A549 (cell line): ENCODE measurements around the gene KIAA0513.

ENCODE experiments used
- BHLHE40 ChIP-seq: IDR thresholded peaks from 2 replicates; pipeline ENCODE4 v1.6.1; 2012; ENCODE audit warnings: low read depth, low read length, inconsistent platforms
- CTCF ChIP-seq: fragments of >200 bp; sonication (Bioruptor Twin); formaldehyde crosslinking; IDR thresholded peaks from 3 replicates; pipeline ENCODE4 v1.5.1; 2016
- E2F6 ChIP-seq: IDR thresholded peaks from 2 replicates; pipeline ENCODE4 v1.6.1; 2012; ENCODE audit warnings: low read depth, borderline replicate concordance
- HDAC2 ChIP-seq: fragments of 200-600 bp; sonication (generic); IDR thresholded peaks from 2 replicates; pipeline ENCODE4 v1.6.1; 2016
- HMGXB4 ChIP-seq: fragments of 250-450 bp; sonication (Bioruptor Pico); IDR thresholded peaks from 2 replicates; pipeline ENCODE4 v1.5.0; 2021; ENCODE audit warnings: mild to moderate bottlenecking, moderate library complexity, borderline replicate concordance
- NR3C1 ChIP-seq: fragments of >200 bp; sonication (Bioruptor Twin); formaldehyde crosslinking; IDR thresholded peaks from 3 replicates; pipeline ENCODE4 v1.6.1; 2017
- POLR2A ChIP-seq: IDR thresholded peaks from 2 replicates; pipeline ENCODE4 v1.6.1; 2012; ENCODE audit warnings: mild to moderate bottlenecking, low read length

- no peak for TF ChIP-seq E2F6
- no peak for TF ChIP-seq POLR2A
- no peak for TF ChIP-seq CTCF
- no peak for TF ChIP-seq HMGXB4
- TF ChIP-seq NR3C1 = no peak
- TF ChIP-seq BHLHE40 = no peak
- TF ChIP-seq HDAC2 = no peak
These were observed 17.1 kb upstream of the KIAA0513 start for GRCh38 chr16:85010446-85010930.
